ENCODE data around the gene IRS4.

DNA sequence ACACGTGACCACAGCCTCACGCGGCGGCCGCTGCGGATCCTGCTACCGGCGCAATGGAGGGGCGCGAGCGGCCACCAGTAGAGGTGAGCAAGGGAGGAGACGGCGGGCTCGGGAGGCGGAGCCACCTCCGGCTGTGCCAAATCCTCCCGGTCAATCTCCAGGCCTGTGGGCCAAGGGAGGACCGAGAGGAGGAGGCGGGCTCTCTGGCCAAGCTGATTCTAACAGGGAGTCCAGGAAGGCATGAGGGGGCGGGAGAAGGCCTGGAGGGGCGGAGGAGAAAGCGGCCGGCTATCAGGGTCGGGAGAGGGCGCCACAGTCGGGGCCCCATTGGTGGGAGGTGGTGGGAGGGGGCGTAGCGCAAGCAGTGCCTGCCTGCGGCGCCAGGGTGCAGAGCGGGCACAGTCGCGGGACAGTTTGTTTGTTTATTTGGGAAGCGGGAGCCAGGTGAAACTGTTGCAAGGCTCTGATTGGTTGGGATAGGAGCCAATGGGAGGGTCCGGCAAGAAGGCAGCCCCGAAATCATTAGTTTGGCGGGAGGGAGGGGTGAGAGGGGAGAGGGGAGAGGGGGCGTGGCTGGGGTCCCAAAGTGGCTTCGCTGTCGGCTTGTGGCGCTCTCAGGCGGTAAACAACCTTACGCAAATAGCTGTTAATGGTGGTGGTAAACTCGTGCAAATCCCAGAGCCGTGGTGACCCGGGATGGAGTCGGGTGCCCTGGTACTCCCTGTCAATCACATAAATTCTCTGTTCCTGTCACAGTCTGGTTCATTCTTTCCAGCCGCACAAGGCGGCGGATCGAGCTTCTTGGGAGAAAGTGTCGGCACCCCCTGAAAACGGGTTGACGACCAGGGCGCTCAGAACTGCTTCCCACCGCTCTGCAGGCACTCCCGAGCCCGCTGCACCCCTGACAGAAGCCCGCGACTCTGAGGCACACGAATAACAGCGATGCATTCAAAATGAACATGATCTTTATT is at the start of gene IRS4:
- TF ChIP-seq CTCF (IDR thresholded peaks at IDR 0.05) = peak; percentile 47
- no peak for TF ChIP-seq EZH2phosphoT487 (IDR thresholded peaks at IDR 0.05)
- TF ChIP-seq EZH2 (IDR thresholded peaks at IDR 0.05) = no peak
